Measurements from ENCODE around the gene GCA.

GCA gene

GRCh38 chr2:162301877-162302276 lies 42.1 kb upstream of the GCA start:
- no peak for DNase-seq (ENCODE audit: low read depth in 2 of 2)
- TF ChIP-seq CTCF (IDR thresholded peaks at IDR 0.05; ENCODE audit: low read depth, low read length) = no peak
- no peak overlapping the region for H3K4me3 ChIP-seq (replicated peaks in 1 of 2; ENCODE audit: low read depth in 2 of 2, low read length in 2 of 2)

GRCh38 chr2:162305901-162306300 lies 38.0 kb upstream of the GCA start:
- no peak for DNase-seq (ENCODE audit: low read depth in 2 of 2)
- no peak for TF ChIP-seq CTCF (IDR thresholded peaks at IDR 0.05; ENCODE audit: low read depth, low read length)
- H3K4me3 ChIP-seq (replicated peaks in 1 of 2; ENCODE audit: low read depth in 2 of 2, low read length in 2 of 2) = no peak overlapping the region

- TF ChIP-seq CTCF (IDR thresholded peaks at IDR 0.05; ENCODE audit: low read depth, low read length) = no peak
Measured at GRCh38 chr2:162308747-162309503, 35.0 kb upstream of the GCA start.

GRCh38 chr2:162312853-162313252 lies 31.1 kb upstream of the GCA start:
- no peak for TF ChIP-seq CTCF (IDR thresholded peaks at IDR 0.05; ENCODE audit: low read depth, low read length)
- no peak overlapping the region for H3K4me3 ChIP-seq (replicated peaks in 1 of 2; ENCODE audit: low read depth in 2 of 2, low read length in 2 of 2)
- no peak for DNase-seq (ENCODE audit: low read depth in 2 of 2)

More at GRCh38 chr2:162308747-162309503, 35.0 kb upstream of the GCA start:
- H3K4me3 ChIP-seq (replicated peaks in 1 of 2; ENCODE audit: low read depth in 2 of 2, low read length in 2 of 2) = no peak overlapping the region
- no peak for DNase-seq (ENCODE audit: low read depth in 2 of 2)

- no peak for TF ChIP-seq CTCF (IDR thresholded peaks at IDR 0.05; ENCODE audit: low read depth, low read length)
- DNase-seq (ENCODE audit: low read depth in 2 of 2) = no peak
- H3K4me3 ChIP-seq (replicated peaks in 1 of 2; ENCODE audit: low read depth in 2 of 2, low read length in 2 of 2) = no peak overlapping the region
Measured at GRCh38 chr2:162315938-162316337, 28.0 kb upstream of the GCA start.

- no peak for TF ChIP-seq CTCF (IDR thresholded peaks at IDR 0.05; ENCODE audit: low read depth, low read length)
- no peak overlapping the region for H3K4me3 ChIP-seq (replicated peaks in 1 of 2; ENCODE audit: low read depth in 2 of 2, low read length in 2 of 2)
- no peak for DNase-seq (ENCODE audit: low read depth in 2 of 2)
Measured at GRCh38 chr2:162316590-162316989, 27.3 kb upstream of the GCA start.

Measured in cardiac fibroblast (primary cell).